ENCODE results near the gene TCF3. TPM values are rescaled to one million over a fixed set of nuclear protein-coding genes. Genes with fewer than 3 reads are reported as not detected.
"Not testable (repeated sequence)": the region's sequence is repeated elsewhere in the genome, so short reads cannot be mapped to it uniquely, and the experiment has no call there.

Gene TCF3
- total and polyA plus RNA-seq, 2 experiments from 2014 or later, result 18.3 to 58.9 TPM

- Histone ChIP-seq H3K36me3 (ENCODE audit: low read depth) (no peaks in the 10 kb centered on the region), H3K27ac (no peak overlapping the region), H3K9ac (no peak overlapping the region), H3K9me3 (ENCODE audit: low read depth) (no peaks in the 10 kb centered on the region), H3K9me2 (ENCODE audit: insufficient read depth) (no peaks in the 10 kb centered on the region), H2AFZ (no peak overlapping the region), H3K4me3 (no peak overlapping the region), H3K4me1 (ENCODE audit: insufficient read depth) (no peaks in the 10 kb centered on the region), H3K4me2 (ENCODE audit: unreplicated experiment) (no peak overlapping the region), H4K20me1 (ENCODE audit: insufficient read depth) (no peaks in the 10 kb centered on the region), H3K79me2 (ENCODE audit: insufficient read depth) (no peaks in the 10 kb centered on the region), H3F3A (ENCODE audit: insufficient read depth) (no peaks in the 10 kb centered on the region), H3K27me3 (replicated peaks; ENCODE audit: insufficient read depth) (peaks cover 25% of the 10 kb centered on the region)
- in situ Hi-C loops (cut with MboI), result no loop called here
- DNase-seq, result no peak
- TF ChIP-seq EZH2 (IDR thresholded peaks at IDR 0.05; ENCODE audit: insufficient read depth, poor library complexity, severe bottlenecking) (peak; percentile 13), EZH2phosphoT487 (IDR thresholded peaks at IDR 0.05; ENCODE audit: insufficient read depth, low read depth) (no peak)
- 5 to 8% methylated on average over 15 to 21 of the region's 21 CpGs for WGBS, 2 experiments (ENCODE audit: low coverage in 1 of 2, low lambda C conversion rate in 2 of 2, missing lambda C conversion rate in 2 of 2)
Measured at GRCh38 chr19:1668486-1669270, 16.3 kb upstream of the TCF3 start.

- no peak overlapping the region for H3K9ac ChIP-seq
- no peak overlapping the region for H3K4me2 ChIP-seq (ENCODE audit: unreplicated experiment)
- H3K27me3 ChIP-seq (replicated peaks; ENCODE audit: insufficient read depth), result peaks cover 25% of the 10 kb centered on the region
- DNase-seq, result no peak
- H3K9me3 ChIP-seq (ENCODE audit: low read depth), result no peaks in the 10 kb centered on the region
- no peaks in the 10 kb centered on the region for H3F3A ChIP-seq (ENCODE audit: insufficient read depth)
- no peaks in the 10 kb centered on the region for H4K20me1 ChIP-seq (ENCODE audit: insufficient read depth)
- H3K27ac ChIP-seq, result no peak overlapping the region
- in situ Hi-C loops (cut with MboI), result no loop called here
- no peaks in the 10 kb centered on the region for H3K79me2 ChIP-seq (ENCODE audit: insufficient read depth)
- TF ChIP-seq EZH2 (IDR thresholded peaks at IDR 0.05; ENCODE audit: insufficient read depth, poor library complexity, severe bottlenecking) (peak; percentile 73), EZH2phosphoT487 (IDR thresholded peaks at IDR 0.05; ENCODE audit: insufficient read depth, low read depth) (no peak)
- H3K4me3 ChIP-seq, result no peak overlapping the region
- H3K36me3 ChIP-seq (ENCODE audit: low read depth), result no peaks in the 10 kb centered on the region
- no peak overlapping the region for H2AFZ ChIP-seq
- 23 to 32% methylated on average over 2 of the region's 2 CpGs for whole genome bisulfite sequencing, 2 experiments (ENCODE audit: low coverage in 1 of 2, low lambda C conversion rate in 2 of 2, missing lambda C conversion rate in 2 of 2)
- no peaks in the 10 kb centered on the region for H3K9me2 ChIP-seq (ENCODE audit: insufficient read depth)
- H3K4me1 ChIP-seq (ENCODE audit: insufficient read depth), result no peaks in the 10 kb centered on the region
Measured at GRCh38 chr19:1668048-1668485, 15.7 kb upstream of the TCF3 start.

GRCh38 chr19:1665565-1666047 lies 13.2 kb upstream of the TCF3 start:
- no peak overlapping the region for H3K4me2 ChIP-seq (ENCODE audit: unreplicated experiment)
- H3K9ac ChIP-seq, result no peak overlapping the region
- H3K9me2 ChIP-seq (ENCODE audit: insufficient read depth), result no peaks in the 10 kb centered on the region
- H4K20me1 ChIP-seq (ENCODE audit: insufficient read depth), result no peaks in the 10 kb centered on the region
- H3K4me3 ChIP-seq, result no peak overlapping the region
- no peaks in the 10 kb centered on the region for H3F3A ChIP-seq (ENCODE audit: insufficient read depth)
- no peaks in the 10 kb centered on the region for H3K79me2 ChIP-seq (ENCODE audit: insufficient read depth)
- 67 to 72% methylated on average over 9 to 12 of the region's 12 CpGs for whole genome bisulfite sequencing, 2 experiments (ENCODE audit: low coverage in 1 of 2, low lambda C conversion rate in 2 of 2, missing lambda C conversion rate in 2 of 2)
- in situ Hi-C loops (cut with MboI), result no loop called here
- no peaks in the 10 kb centered on the region for H3K9me3 ChIP-seq (ENCODE audit: low read depth)
- H3K27ac ChIP-seq, result no peak overlapping the region
- peaks cover 18% of the 10 kb centered on the region for H3K27me3 ChIP-seq (replicated peaks; ENCODE audit: insufficient read depth)
- no peaks in the 10 kb centered on the region for H3K36me3 ChIP-seq (ENCODE audit: low read depth)
- no peaks in the 10 kb centered on the region for H3K4me1 ChIP-seq (ENCODE audit: insufficient read depth)
- no peak overlapping the region for H2AFZ ChIP-seq
- DNase-seq, result no peak
- TF ChIP-seq EZH2 (IDR thresholded peaks at IDR 0.05; ENCODE audit: insufficient read depth, poor library complexity, severe bottlenecking) (no peak), EZH2phosphoT487 (IDR thresholded peaks at IDR 0.05; ENCODE audit: insufficient read depth, low read depth) (no peak)

GRCh38 chr19:1663852-1664251 lies 11.4 kb upstream of the TCF3 start:
- Histone ChIP-seq H4K20me1 (ENCODE audit: insufficient read depth) (no peaks in the 10 kb centered on the region), H2AFZ (no peak overlapping the region), H3K4me2 (ENCODE audit: unreplicated experiment) (no peak overlapping the region), H3K79me2 (ENCODE audit: insufficient read depth) (no peaks in the 10 kb centered on the region), H3K27ac (no peak overlapping the region), H3K36me3 (ENCODE audit: low read depth) (no peaks in the 10 kb centered on the region), H3K9me2 (ENCODE audit: insufficient read depth) (no peaks in the 10 kb centered on the region), H3K9ac (no peak overlapping the region), H3K4me1 (ENCODE audit: insufficient read depth) (no peaks in the 10 kb centered on the region), H3F3A (ENCODE audit: insufficient read depth) (no peaks in the 10 kb centered on the region), H3K9me3 (ENCODE audit: low read depth) (no peaks in the 10 kb centered on the region), H3K27me3 (replicated peaks; ENCODE audit: insufficient read depth) (peaks cover 14% of the 10 kb centered on the region), H3K4me3 (no peak overlapping the region)
- in situ Hi-C loops (cut with MboI), result no loop called here
- TF ChIP-seq EZH2 (IDR thresholded peaks at IDR 0.05; ENCODE audit: insufficient read depth, poor library complexity, severe bottlenecking), result no peak
- no peak for TF ChIP-seq EZH2phosphoT487 (IDR thresholded peaks at IDR 0.05; ENCODE audit: insufficient read depth, low read depth)
- DNase-seq, result no peak
- WGBS, 2 experiments (ENCODE audit: low coverage in 1 of 2, low lambda C conversion rate in 2 of 2, missing lambda C conversion rate in 2 of 2), result 64 to 67% methylated on average over 13 of the region's 13 CpGs

- H3F3A ChIP-seq (ENCODE audit: insufficient read depth); DNase-seq; H3K9me3 ChIP-seq (ENCODE audit: low read depth); H3K4me3 ChIP-seq; H3K9ac ChIP-seq; H3K79me2 ChIP-seq (ENCODE audit: insufficient read depth); H3K9me2 ChIP-seq (ENCODE audit: insufficient read depth); H4K20me1 ChIP-seq (ENCODE audit: insufficient read depth); H3K27ac ChIP-seq; H3K4me1 ChIP-seq (ENCODE audit: insufficient read depth); H3K4me2 ChIP-seq (ENCODE audit: unreplicated experiment); H3K27me3 ChIP-seq (replicated peaks; ENCODE audit: insufficient read depth); H2AFZ ChIP-seq; in situ Hi-C loops (cut with MboI); H3K36me3 ChIP-seq (ENCODE audit: low read depth): not testable (repeated sequence)
- WGBS, 2 experiments (ENCODE audit: low coverage in 1 of 2, low lambda C conversion rate in 2 of 2, missing lambda C conversion rate in 2 of 2), result 77 to 86% methylated on average over 7 of the region's 7 CpGs
Measured at GRCh38 chr19:1663227-1663626, 10.8 kb upstream of the TCF3 start.
